ENCODE measurements around the gene CHCT1. TPM values are rescaled to one million over a fixed set of nuclear protein-coding genes. Genes with fewer than 3 reads are reported as not detected.
"Not testable (repeated sequence)": the region's sequence is repeated elsewhere in the genome, so short reads cannot be mapped to it uniquely, and the experiment has no call there.

Gene CHCT1
- polyA plus RNA-seq, 1 donor (not counting 4 experiments of a cell fraction or from before 2014, with no cell fraction given): not detected

DNA sequence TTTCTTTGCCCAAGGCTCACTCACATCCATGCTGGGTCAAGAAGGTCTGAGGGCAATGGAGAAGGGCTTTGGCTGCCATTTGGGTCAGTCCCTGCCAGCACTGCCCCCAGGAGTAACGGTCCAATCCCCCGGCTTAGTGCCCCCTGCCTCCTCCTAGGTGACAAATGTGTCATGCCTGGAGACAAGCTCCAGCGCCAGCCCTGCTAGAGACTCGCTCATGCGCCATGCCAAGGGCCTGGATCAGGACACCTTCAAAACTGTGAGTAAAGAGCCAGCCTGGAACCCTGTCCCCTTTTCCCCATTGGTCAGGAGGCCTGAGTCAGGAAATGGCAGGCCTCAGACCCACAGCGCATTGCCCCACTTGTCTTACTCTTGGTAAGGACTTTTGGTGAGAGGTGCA is 3.3 kb downstream of the CHCT1 start:
- no peak overlapping the region for H3K4me3 ChIP-seq (ENCODE audit: control insufficient read depth in 2 of 3, extremely low read depth in 1 of 3, insufficient read depth in 2 of 3, low read depth in 1 of 3, low read length in 3 of 3)
- DNase-seq (ENCODE audit: low read depth, low spot score) (no peak), FAIRE-seq (no peak)
- dilution Hi-C loops (cut with MboI; ENCODE audit: extremely low pct_ligation_motif_present, low sequenced_read_pairs): no loop called here
- H3K27me3 ChIP-seq (ENCODE audit: control insufficient read depth, extremely low read depth, insufficient read depth, low read length): peaks cover 8% of the 10 kb centered on the region
- no peak overlapping the region for H3K27ac ChIP-seq (ENCODE audit: control insufficient read depth, insufficient read depth, low read length)
- H4K20me1 ChIP-seq (ENCODE audit: control insufficient read depth, extremely low read depth, insufficient read depth, low read length): no peaks in the 10 kb centered on the region
- H3K9me3 ChIP-seq (ENCODE audit: control insufficient read depth, low read depth, low read length): no peaks in the 10 kb centered on the region
- TF ChIP-seq, protein P1, sequence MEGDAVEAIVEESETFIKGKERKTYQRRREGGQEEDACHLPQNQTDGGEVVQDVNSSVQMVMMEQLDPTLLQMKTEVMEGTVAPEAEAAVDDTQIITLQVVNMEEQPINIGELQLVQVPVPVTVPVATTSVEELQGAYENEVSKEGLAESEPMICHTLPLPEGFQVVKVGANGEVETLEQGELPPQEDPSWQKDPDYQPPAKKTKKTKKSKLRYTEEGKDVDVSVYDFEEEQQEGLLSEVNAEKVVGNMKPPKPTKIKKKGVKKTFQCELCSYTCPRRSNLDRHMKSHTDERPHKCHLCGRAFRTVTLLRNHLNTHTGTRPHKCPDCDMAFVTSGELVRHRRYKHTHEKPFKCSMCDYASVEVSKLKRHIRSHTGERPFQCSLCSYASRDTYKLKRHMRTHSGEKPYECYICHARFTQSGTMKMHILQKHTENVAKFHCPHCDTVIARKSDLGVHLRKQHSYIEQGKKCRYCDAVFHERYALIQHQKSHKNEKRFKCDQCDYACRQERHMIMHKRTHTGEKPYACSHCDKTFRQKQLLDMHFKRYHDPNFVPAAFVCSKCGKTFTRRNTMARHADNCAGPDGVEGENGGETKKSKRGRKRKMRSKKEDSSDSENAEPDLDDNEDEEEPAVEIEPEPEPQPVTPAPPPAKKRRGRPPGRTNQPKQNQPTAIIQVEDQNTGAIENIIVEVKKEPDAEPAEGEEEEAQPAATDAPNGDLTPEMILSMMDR (optimal IDR thresholded peaks at IDR 0.05 in 1 of 3, IDR thresholded peaks at IDR 0.05 in 1 of 3, conservative IDR thresholded peaks at IDR 0.05 in 1 of 3; ENCODE audit: extremely low read depth in 1 of 3, insufficient read depth in 2 of 3, low read length in 3 of 3): no peak
- no peak for TF ChIP-seq EZH2 (IDR thresholded peaks at IDR 0.05; ENCODE audit: low read length)
- no peaks in the 10 kb centered on the region for H3K79me2 ChIP-seq (ENCODE audit: control insufficient read depth, insufficient read depth, low read length)
- no peak overlapping the region for H2AFZ ChIP-seq (ENCODE audit: control insufficient read depth, low read length)
- peaks cover 5% of the 10 kb centered on the region for H3K4me1 ChIP-seq (ENCODE audit: control insufficient read depth, extremely low read depth, insufficient read depth, low read length)
- no peak overlapping the region for H3K9ac ChIP-seq (ENCODE audit: control insufficient read depth, extremely low read depth, insufficient read depth, low read length)
- H3K9me1 ChIP-seq (ENCODE audit: control insufficient read depth, extremely low read depth, insufficient read depth, low read length): no peaks in the 10 kb centered on the region
- no peak overlapping the region for H3K4me2 ChIP-seq (ENCODE audit: control insufficient read depth, extremely low read depth, insufficient read depth, low read depth, low read length)
- no peaks in the 10 kb centered on the region for H3K36me3 ChIP-seq (ENCODE audit: control insufficient read depth in 2 of 2, extremely low read depth in 1 of 2, insufficient read depth in 2 of 2, low read length in 2 of 2)

DNA sequence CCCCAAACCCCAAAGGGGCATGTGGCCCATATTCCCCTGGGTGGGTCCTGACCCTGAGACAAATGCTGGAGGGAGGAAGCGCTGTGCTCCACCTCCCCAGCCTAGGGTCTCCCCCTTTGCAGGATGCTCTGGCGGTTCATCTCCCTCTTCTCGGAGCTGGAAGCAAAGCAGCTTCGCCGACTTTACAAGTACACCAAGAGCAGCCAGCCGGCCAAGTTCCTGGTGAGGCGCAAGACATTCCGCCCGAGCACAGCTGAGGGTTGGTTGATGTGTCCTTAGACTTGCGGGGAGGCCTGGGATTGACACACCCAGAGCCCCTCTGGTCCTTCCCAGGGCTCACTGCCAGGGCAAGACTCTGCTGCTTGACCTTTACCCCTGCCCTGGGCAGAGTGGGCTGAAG is 4.3 kb downstream of the CHCT1 start:
- Histone ChIP-seq H2AFZ (ENCODE audit: control insufficient read depth, low read length) (no peak overlapping the region), H3K36me3 (ENCODE audit: control insufficient read depth in 2 of 2, extremely low read depth in 1 of 2, insufficient read depth in 2 of 2, low read length in 2 of 2) (no peaks in the 10 kb centered on the region), H3K27me3 (ENCODE audit: control insufficient read depth, extremely low read depth, insufficient read depth, low read length) (peaks cover 8% of the 10 kb centered on the region), H3K9me3 (ENCODE audit: control insufficient read depth, low read depth, low read length) (no peaks in the 10 kb centered on the region), H3K4me2 (ENCODE audit: control insufficient read depth, extremely low read depth, insufficient read depth, low read depth, low read length) (no peak overlapping the region), H3K4me3 (ENCODE audit: control insufficient read depth in 2 of 3, extremely low read depth in 1 of 3, insufficient read depth in 2 of 3, low read depth in 1 of 3, low read length in 3 of 3) (no peak overlapping the region), H3K4me1 (ENCODE audit: control insufficient read depth, extremely low read depth, insufficient read depth, low read length) (no peaks in the 10 kb centered on the region), H3K79me2 (ENCODE audit: control insufficient read depth, insufficient read depth, low read length) (no peaks in the 10 kb centered on the region), H3K9ac (ENCODE audit: control insufficient read depth, extremely low read depth, insufficient read depth, low read length) (no peak overlapping the region), H3K27ac (ENCODE audit: control insufficient read depth, insufficient read depth, low read length) (no peak overlapping the region), H4K20me1 (ENCODE audit: control insufficient read depth, extremely low read depth, insufficient read depth, low read length) (no peaks in the 10 kb centered on the region), H3K9me1 (ENCODE audit: control insufficient read depth, extremely low read depth, insufficient read depth, low read length) (no peaks in the 10 kb centered on the region)
- no peak for FAIRE-seq
- TF ChIP-seq, protein P1 (optimal IDR thresholded peaks at IDR 0.05 in 1 of 3, IDR thresholded peaks at IDR 0.05 in 1 of 3, conservative IDR thresholded peaks at IDR 0.05 in 1 of 3; ENCODE audit: extremely low read depth in 1 of 3, insufficient read depth in 2 of 3, low read length in 3 of 3): no peak
- no peak for TF ChIP-seq EZH2 (IDR thresholded peaks at IDR 0.05; ENCODE audit: low read length)
- no peak for DNase-seq (ENCODE audit: low read depth, low spot score)
- dilution Hi-C loops (cut with MboI; ENCODE audit: extremely low pct_ligation_motif_present, low sequenced_read_pairs): no loop called here

DNA sequence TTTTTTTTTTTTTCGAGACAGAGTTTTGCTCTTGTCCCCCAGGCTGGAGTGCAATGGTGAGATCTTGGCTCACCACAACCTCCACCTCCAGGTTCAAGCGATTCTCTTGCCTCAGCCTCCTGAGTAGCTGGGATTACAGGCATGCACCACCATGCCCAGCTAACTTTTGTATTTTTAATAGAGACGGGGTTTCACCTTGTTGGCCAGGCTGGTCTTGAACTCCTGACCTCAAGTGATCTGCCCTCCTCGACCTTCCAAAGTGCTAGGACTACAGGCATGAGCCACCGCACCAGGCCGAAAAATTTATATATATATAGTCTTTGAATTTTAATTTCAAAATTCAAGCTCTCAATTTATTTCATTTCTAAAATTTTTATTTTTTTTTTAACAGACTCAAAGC is 6.2 kb downstream of the CHCT1 start:
- dilution Hi-C loops (cut with MboI; ENCODE audit: extremely low pct_ligation_motif_present, low sequenced_read_pairs); H3K79me2 ChIP-seq (ENCODE audit: control insufficient read depth, insufficient read depth, low read length); H3K36me3 ChIP-seq (ENCODE audit: control insufficient read depth in 2 of 2, extremely low read depth in 1 of 2, insufficient read depth in 2 of 2, low read length in 2 of 2); H2AFZ ChIP-seq (ENCODE audit: control insufficient read depth, low read length); H3K27ac ChIP-seq (ENCODE audit: control insufficient read depth, insufficient read depth, low read length); H3K9me1 ChIP-seq (ENCODE audit: control insufficient read depth, extremely low read depth, insufficient read depth, low read length); H3K4me3 ChIP-seq (ENCODE audit: control insufficient read depth in 2 of 3, extremely low read depth in 1 of 3, insufficient read depth in 2 of 3, low read depth in 1 of 3, low read length in 3 of 3); DNase-seq (ENCODE audit: low read depth, low spot score); H3K9me3 ChIP-seq (ENCODE audit: control insufficient read depth, low read depth, low read length); H3K4me1 ChIP-seq (ENCODE audit: control insufficient read depth, extremely low read depth, insufficient read depth, low read length); FAIRE-seq; H3K4me2 ChIP-seq (ENCODE audit: control insufficient read depth, extremely low read depth, insufficient read depth, low read depth, low read length); H3K9ac ChIP-seq (ENCODE audit: control insufficient read depth, extremely low read depth, insufficient read depth, low read length); H3K27me3 ChIP-seq (ENCODE audit: control insufficient read depth, extremely low read depth, insufficient read depth, low read length); H4K20me1 ChIP-seq (ENCODE audit: control insufficient read depth, extremely low read depth, insufficient read depth, low read length): not testable (repeated sequence)

DNA sequence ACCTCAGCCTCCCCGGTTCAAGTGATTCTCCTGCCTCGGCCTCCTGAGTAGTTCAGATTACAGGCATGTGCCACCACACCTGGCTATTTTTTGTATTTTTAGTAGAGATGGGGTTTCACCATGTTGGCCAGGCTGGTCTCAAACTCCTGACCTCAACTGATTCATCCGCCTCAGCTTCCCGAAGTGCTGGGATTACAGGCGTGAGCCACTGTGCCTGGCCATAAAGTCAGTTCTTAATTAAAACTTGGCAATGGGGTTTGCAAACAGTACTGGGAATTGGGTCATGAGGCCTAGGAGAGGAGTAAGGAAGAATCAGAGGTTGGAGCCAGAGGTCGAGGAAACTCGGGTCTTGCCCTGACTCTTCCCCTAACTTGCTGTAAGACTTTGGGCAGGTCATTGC is 8.3 kb downstream of the CHCT1 start:
- H3K4me2 ChIP-seq (ENCODE audit: control insufficient read depth, extremely low read depth, insufficient read depth, low read depth, low read length); H3K9ac ChIP-seq (ENCODE audit: control insufficient read depth, extremely low read depth, insufficient read depth, low read length); FAIRE-seq; H2AFZ ChIP-seq (ENCODE audit: control insufficient read depth, low read length); H3K4me1 ChIP-seq (ENCODE audit: control insufficient read depth, extremely low read depth, insufficient read depth, low read length); dilution Hi-C loops (cut with MboI; ENCODE audit: extremely low pct_ligation_motif_present, low sequenced_read_pairs); H3K4me3 ChIP-seq (ENCODE audit: control insufficient read depth in 2 of 3, extremely low read depth in 1 of 3, insufficient read depth in 2 of 3, low read depth in 1 of 3, low read length in 3 of 3); H3K27me3 ChIP-seq (ENCODE audit: control insufficient read depth, extremely low read depth, insufficient read depth, low read length); H3K36me3 ChIP-seq (ENCODE audit: control insufficient read depth in 2 of 2, extremely low read depth in 1 of 2, insufficient read depth in 2 of 2, low read length in 2 of 2); H3K79me2 ChIP-seq (ENCODE audit: control insufficient read depth, insufficient read depth, low read length); H3K9me3 ChIP-seq (ENCODE audit: control insufficient read depth, low read depth, low read length); H4K20me1 ChIP-seq (ENCODE audit: control insufficient read depth, extremely low read depth, insufficient read depth, low read length); H3K9me1 ChIP-seq (ENCODE audit: control insufficient read depth, extremely low read depth, insufficient read depth, low read length); DNase-seq (ENCODE audit: low read depth, low spot score); H3K27ac ChIP-seq (ENCODE audit: control insufficient read depth, insufficient read depth, low read length): not testable (repeated sequence)

Measured in keratinocyte (primary cell).